Pancreas (tissue), 10 donors: ENCODE measurements around the gene TLE4. TPM values are rescaled to one million over a fixed set of nuclear protein-coding genes. Genes with fewer than 3 reads are reported as not detected.

ENCODE experiments used
- ATAC-seq, 4 donors: fragments of 200-7000 bp; cut with Tn5 transposase; one replicate each; pipeline versions ENCODE4 v1.8.0 to v1.9.1; 2020; ENCODE audit warnings: mild to moderate bottlenecking in 4 of 4, moderate library complexity in 4 of 4
- DNase-seq, 6 donors: peaks; one replicate each; pipeline ENCODE4 v3.0.0-alpha.2; 2020
- FAIRE-seq: peaks from 2 replicates; lab custom pipeline; 2012; peaks lifted over from hg19 to GRCh38; lab: Jason Lieb, UNC
- H3K27ac ChIP-seq, 4 donors: fragments of 200-600 bp; sonication (generic); 1 replicate in 3 of 4; 2 replicates in 1 of 4; pipeline versions ENCODE4 v1.5.0 to v1.8.0; 2020
- H3K27me3 ChIP-seq, 4 donors: fragments of 200-600 bp; one replicate each; pipeline ENCODE4 v1.8.0; 2021
- H3K36me3 ChIP-seq, 3 donors: fragments of 200-600 bp; sonication (generic) in 1 of 3; one replicate each; pipeline versions ENCODE4 v1.5.0 to v1.8.0; 2020 to 2021
- H3K4me1 ChIP-seq, 3 donors: fragments of 200-600 bp; one replicate each; pipeline ENCODE4 v1.8.0; 2021
- H3K4me3 ChIP-seq, 4 donors: fragments of 200-600 bp; sonication (generic) in 2 of 4; one replicate each; pipeline versions ENCODE4 v1.5.0 to v1.8.0; 2020 to 2021
- H3K9me3 ChIP-seq, 4 donors: fragments of 200-600 bp; one replicate each; pipeline ENCODE4 v1.8.0; 2021
- WGBS, 2 donors: extraction: QIAGEN DNeasy Blood & Tissue Kit; methylation state at CpG; one replicate each; pipeline ENCODE4 v1.1.7; 2013; 5-methylcytosine and 5-hydroxymethylcytosine counted together
- intact Hi-C, 3 donors: fragments of 100-400 bp; cut with DNase I; formaldehyde crosslinking; loops; one replicate each; pipeline versions ENCODE4 v1.11.1 to v1.14.2; 2022
- polyA plus RNA-seq, 2 donors: library from polyadenylated mRNA; stranded (reverse); fragments of 200-250 nt; gene quantifications; one replicate each; pipeline ENCODE4 v1.2.3, GENCODE V29; 2013
- total RNA-seq, 6 donors: library from RNA; stranded (reverse); fragmentation: NEBNext Ultra II Directional in 4 of 6; extraction: Animal tissue kit (Norgen Biotek cat#: 25700) in 4 of 6; gene quantifications; one replicate each; pipeline versions ENCODE4 v1.2.1 to v1.2.4, GENCODE V29; 2021 to 2023
- TF ChIP-seq, protein P1 (sequence below), 4 donors: fragments of 200-600 bp; sonication (generic) in 3 of 4; IDR thresholded peaks; one replicate each; pipeline versions ENCODE4 v1.5.0 to v1.8.0; 2021; ENCODE audit warnings: antibody characterized with exemption in 4 of 4
- donor health status: healthy with polysubstance abuse.
- donor health status: DM: no; HTN: no; CAD: no; lungs with moderate emphysema.
- donor health status: DM: no; HTN: no; CAD: no.
- donor health status: control.
- donor health status: control.
- donor health status: Bipolar disorder and iron deficiency.
- donor health status: DM: yes; HTN: yes; CAD: no.
- donor health status: DM: no; HTN: no; CAD: no.
- donor health status: DM: no; HTN: no; CAD: no.
- donor health status: DM: yes; HTN: yes; CAD: no.

TLE4 gene
- total and polyA plus RNA-seq, 8 donors: 2.8 to 19.0 (median 9.7) TPM

DNA sequence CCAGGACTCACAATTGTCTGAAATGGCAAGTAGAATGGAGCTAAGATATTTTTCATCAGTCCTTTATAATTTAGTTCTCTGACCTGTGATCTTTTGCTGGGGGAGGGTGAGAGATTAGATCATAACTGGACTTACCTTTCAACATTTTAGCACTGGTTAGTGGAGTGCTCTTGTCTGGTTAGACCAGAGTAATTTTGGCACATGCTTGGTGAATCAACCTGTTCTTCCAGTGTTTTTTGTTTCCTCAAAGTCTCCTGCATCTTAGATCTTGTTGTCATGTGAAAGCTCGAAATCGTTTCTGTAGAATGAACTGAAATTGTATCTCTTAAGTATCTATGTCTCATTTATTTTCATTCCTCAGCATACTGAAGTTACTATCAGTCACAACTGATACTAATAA lies 122.4 kb downstream of the TLE4 start:
- Histone ChIP-seq H3K4me3 (no peak overlapping the region), H3K36me3 (no peaks in the 10 kb centered on the region), H3K4me1 (no peaks in the 10 kb centered on the region), H3K27ac (no peak overlapping the region), H3K27me3 (no peaks in the 10 kb centered on the region), H3K9me3 (no peaks in the 10 kb centered on the region)
- TF ChIP-seq, protein P1, sequence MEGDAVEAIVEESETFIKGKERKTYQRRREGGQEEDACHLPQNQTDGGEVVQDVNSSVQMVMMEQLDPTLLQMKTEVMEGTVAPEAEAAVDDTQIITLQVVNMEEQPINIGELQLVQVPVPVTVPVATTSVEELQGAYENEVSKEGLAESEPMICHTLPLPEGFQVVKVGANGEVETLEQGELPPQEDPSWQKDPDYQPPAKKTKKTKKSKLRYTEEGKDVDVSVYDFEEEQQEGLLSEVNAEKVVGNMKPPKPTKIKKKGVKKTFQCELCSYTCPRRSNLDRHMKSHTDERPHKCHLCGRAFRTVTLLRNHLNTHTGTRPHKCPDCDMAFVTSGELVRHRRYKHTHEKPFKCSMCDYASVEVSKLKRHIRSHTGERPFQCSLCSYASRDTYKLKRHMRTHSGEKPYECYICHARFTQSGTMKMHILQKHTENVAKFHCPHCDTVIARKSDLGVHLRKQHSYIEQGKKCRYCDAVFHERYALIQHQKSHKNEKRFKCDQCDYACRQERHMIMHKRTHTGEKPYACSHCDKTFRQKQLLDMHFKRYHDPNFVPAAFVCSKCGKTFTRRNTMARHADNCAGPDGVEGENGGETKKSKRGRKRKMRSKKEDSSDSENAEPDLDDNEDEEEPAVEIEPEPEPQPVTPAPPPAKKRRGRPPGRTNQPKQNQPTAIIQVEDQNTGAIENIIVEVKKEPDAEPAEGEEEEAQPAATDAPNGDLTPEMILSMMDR (IDR thresholded peaks at IDR 0.05): no peak
- intact Hi-C loops: no loop called here
- 59 to 60% methylated on average over 2 of the region's 2 CpGs for WGBS, 2 donors
- no peak for ATAC-seq
- DNase-seq: no peak
- FAIRE-seq: no peak

DNA sequence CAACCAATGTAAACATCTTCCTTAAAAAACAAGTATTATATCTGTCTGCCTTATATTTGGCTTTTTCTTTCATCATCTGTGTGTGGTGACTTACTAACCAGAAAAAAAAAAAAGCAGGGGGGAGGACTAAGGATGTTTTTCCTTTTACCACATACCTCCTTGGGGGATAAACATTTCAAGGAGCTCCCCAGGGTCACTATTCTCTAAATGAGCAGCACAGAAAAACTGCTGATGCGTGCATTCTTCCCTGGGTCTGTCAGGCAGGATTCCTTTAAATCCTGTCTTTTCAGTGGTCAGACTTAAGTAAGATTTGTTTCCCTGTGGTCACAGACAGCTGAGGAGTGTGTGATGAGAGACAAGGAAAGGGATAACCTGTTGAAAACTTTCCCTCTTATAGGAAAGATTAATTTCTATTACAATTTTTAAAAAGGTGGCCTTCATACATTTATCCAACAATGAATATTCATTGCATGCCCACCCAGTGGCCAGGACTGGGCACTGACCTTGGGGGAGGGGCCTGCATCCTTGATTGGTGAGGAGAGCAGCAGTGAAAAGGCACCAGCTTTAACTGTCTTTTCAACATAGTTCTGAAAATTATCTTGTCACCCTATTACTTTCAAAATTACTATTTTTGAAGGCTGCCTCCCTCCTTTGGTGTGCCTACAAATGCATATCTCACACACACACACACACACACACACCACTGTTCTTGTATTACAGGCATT lies 123.1 kb downstream of the TLE4 start:
- no peaks in the 10 kb centered on the region for H3K36me3 ChIP-seq
- no peak overlapping the region for H3K4me3 ChIP-seq
- no peak overlapping the region for H3K27ac ChIP-seq
- TF ChIP-seq, protein P1 (IDR thresholded peaks at IDR 0.05): no peak
- intact Hi-C loops: no loop called here
- no peak for FAIRE-seq
- ATAC-seq: no peak
- no peaks in the 10 kb centered on the region for H3K4me1 ChIP-seq
- no peaks in the 10 kb centered on the region for H3K27me3 ChIP-seq
- H3K9me3 ChIP-seq: no peaks in the 10 kb centered on the region
- WGBS, 2 donors: 86 to 92% methylated on average over 1 of the region's 1 CpG
- DNase-seq: no peak

DNA sequence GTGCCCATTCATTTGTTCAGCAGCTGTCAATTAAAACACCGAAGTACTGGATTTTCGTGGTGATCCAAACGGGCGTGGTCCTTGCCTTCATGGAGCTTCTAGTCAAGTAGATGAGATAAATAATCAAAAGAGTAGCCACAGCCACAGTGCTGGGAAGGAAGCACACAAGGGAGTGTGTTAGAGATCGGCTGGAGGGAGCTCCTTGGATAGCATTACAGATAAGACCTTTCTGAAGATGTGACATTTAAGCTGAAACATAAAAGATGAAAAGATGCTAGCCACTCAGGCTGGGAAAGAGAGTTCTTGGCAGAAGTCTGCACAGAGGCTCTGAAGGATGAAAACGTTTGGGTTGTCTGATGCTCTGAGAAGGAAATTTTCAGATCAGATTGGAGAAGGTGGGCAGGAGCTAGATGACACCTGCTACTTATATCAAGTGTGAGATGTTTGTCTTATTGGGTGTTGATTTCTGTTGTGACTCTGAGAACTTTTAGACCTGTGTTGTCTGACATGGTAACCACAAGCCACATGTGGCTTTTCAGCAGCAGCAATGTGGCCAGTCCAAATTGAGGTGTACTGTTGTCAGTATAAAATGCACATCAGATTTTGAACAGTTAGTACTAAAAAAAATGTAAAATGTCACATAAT lies 123.9 kb downstream of the TLE4 start:
- intact Hi-C loops: no loop called here
- FAIRE-seq (no peak), ATAC-seq (no peak), DNase-seq (no peak)
- WGBS, 2 donors: 90 to 92% methylated on average over 6 of the region's 6 CpGs
- no peaks in the 10 kb centered on the region for H3K4me1 ChIP-seq
- H3K27ac ChIP-seq: no peak overlapping the region
- TF ChIP-seq, protein P1 (IDR thresholded peaks at IDR 0.05): no peak
- no peaks in the 10 kb centered on the region for H3K27me3 ChIP-seq
- no peaks in the 10 kb centered on the region for H3K9me3 ChIP-seq
- no peak overlapping the region for H3K4me3 ChIP-seq
- no peaks in the 10 kb centered on the region for H3K36me3 ChIP-seq

DNA sequence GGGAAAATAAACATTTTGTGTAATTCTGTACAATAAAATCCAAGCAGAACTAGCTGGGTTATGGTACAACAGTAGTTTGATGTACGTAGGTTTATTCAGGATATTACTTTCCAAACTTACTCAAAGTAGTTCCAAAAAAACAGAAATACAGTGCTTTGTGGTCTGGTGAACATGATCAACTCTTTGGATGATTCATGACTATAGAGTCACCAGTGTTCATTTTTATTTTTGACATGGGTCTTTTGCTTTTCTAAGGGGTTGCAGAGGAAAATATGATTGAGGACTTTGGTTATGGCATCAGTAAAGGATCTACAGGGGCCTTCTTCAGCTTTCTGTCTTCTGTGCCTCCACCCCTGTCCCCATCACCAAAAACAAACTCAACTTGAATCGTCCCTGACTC lies 127.2 kb downstream of the TLE4 start:
- no peak overlapping the region for H3K27ac ChIP-seq
- FAIRE-seq: no peak
- no peak for ATAC-seq
- no peak overlapping the region for H3K4me3 ChIP-seq
- H3K9me3 ChIP-seq: no peaks in the 10 kb centered on the region
- intact Hi-C loops: no loop called here
- H3K27me3 ChIP-seq: no peaks in the 10 kb centered on the region
- H3K36me3 ChIP-seq: no peaks in the 10 kb centered on the region
- TF ChIP-seq, protein P1 (IDR thresholded peaks at IDR 0.05): no peak
- 88 to 91% methylated on average over 2 of the region's 2 CpGs for WGBS, 2 donors
- no peak for DNase-seq
- no peaks in the 10 kb centered on the region for H3K4me1 ChIP-seq

DNA sequence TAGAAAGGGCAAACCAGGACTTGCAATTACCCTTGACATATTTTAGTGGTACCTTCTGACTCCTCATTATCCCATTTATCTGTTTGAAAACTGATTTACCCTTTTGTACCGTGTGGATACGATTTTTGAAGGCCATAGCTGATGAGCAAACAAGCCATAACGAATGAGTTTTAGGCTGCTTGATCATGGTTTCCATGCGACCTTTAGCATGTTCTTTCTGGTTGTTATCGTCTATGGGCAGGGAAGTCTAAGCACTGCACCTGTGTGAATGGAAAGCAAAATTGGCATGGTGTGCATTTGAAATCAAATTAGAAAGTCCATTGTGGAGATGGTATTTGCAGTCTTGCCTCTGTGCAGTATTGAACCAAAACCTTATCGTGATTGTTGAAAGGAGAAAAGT lies 127.7 kb downstream of the TLE4 start:
- Histone ChIP-seq H3K9me3 (no peaks in the 10 kb centered on the region), H3K27ac (no peak overlapping the region), H3K36me3 (no peaks in the 10 kb centered on the region), H3K4me1 (no peaks in the 10 kb centered on the region), H3K27me3 (no peaks in the 10 kb centered on the region), H3K4me3 (no peak overlapping the region)
- no peak for ATAC-seq
- TF ChIP-seq, protein P1 (IDR thresholded peaks at IDR 0.05): no peak
- FAIRE-seq: no peak
- intact Hi-C loops: no loop called here
- DNase-seq: no peak
- 81 to 87% methylated on average over 6 of the region's 6 CpGs for WGBS, 2 donors
